Mesenchymal stem cell (in vitro differentiated cells and primary cell): Measurements from ENCODE around the gene GLI3.

Source experiments
- DNase-seq: peaks from one replicate; pipeline ENCODE4 v3.0.0-alpha.2; 2013
- H2AFZ ChIP-seq: one replicate; pipeline ENCODE4 v1.6.1; 2013; ENCODE audit warnings: low read depth, mild to moderate bottlenecking, control low read depth, inconsistent platforms, low read length, moderate library complexity
- H2AK5ac ChIP-seq: 2 replicates; pipeline ENCODE4 v1.6.1; 2013; ENCODE audit warnings: low read length, moderate library complexity, mild to moderate bottlenecking, inconsistent platforms; ENCODE audit not compliant: severe bottlenecking
- H2BK120ac ChIP-seq: one replicate; pipeline ENCODE4 v1.6.1; 2013; ENCODE audit warnings: low read depth, mild to moderate bottlenecking, inconsistent platforms, low read length, moderate library complexity
- H2BK12ac ChIP-seq, 2 experiments: one replicate each; pipeline ENCODE4 v1.6.1; 2013; ENCODE audit warnings: inconsistent platforms in 2 of 2, low read length in 2 of 2, mild to moderate bottlenecking in 2 of 2, moderate library complexity in 2 of 2, control low read depth in 1 of 2
- H2BK15ac ChIP-seq: one replicate; pipeline ENCODE4 v1.6.1; 2013; ENCODE audit warnings: mild to moderate bottlenecking, low read depth, inconsistent platforms; ENCODE audit not compliant: poor library complexity, severe bottlenecking
- H2BK5ac ChIP-seq: 2 replicates; pipeline ENCODE4 v1.6.1; 2013; ENCODE audit warnings: low read depth, mild to moderate bottlenecking, low read length, control low read depth, inconsistent platforms; ENCODE audit not compliant: poor library complexity, severe bottlenecking
- H3K14ac ChIP-seq, 2 experiments: one replicate each; pipeline ENCODE4 v1.6.1; 2013; ENCODE audit warnings: inconsistent platforms in 2 of 2, low read length in 2 of 2, control low read depth in 1 of 2, mild to moderate bottlenecking in 1 of 2, moderate library complexity in 1 of 2
- H3K18ac ChIP-seq, 2 experiments: one replicate each; pipeline ENCODE4 v1.6.1; 2013; ENCODE audit warnings: inconsistent platforms in 2 of 2, low read length in 2 of 2, control low read depth in 1 of 2, low read depth in 1 of 2, mild to moderate bottlenecking in 1 of 2
- H3K23ac ChIP-seq, 2 experiments: one replicate each; pipeline ENCODE4 v1.6.1; 2013; ENCODE audit warnings: inconsistent platforms in 2 of 2, low read length in 2 of 2, mild to moderate bottlenecking in 2 of 2, moderate library complexity in 2 of 2, control low read depth in 1 of 2
- H3K27ac ChIP-seq: 2 replicates; pipeline ENCODE4 v1.5.1; 2013; ENCODE audit warnings: mild to moderate bottlenecking, moderate library complexity, low read length, control low read depth, inconsistent platforms; ENCODE audit not compliant: poor library complexity, severe bottlenecking
- H3K27me3 ChIP-seq, 2 experiments: 2 replicates each; pipeline versions ENCODE4 v1.6.1 to v1.7.0; 2013; ENCODE audit warnings: low read length in 2 of 2, mild to moderate bottlenecking in 2 of 2, moderate library complexity in 2 of 2, control low read depth in 1 of 2, inconsistent platforms in 1 of 2; ENCODE audit not compliant: control insufficient read depth in 1 of 2, insufficient read depth in 1 of 2
- H3K36me3 ChIP-seq, 2 experiments: 2 replicates each; pipeline versions ENCODE4 v1.6.1 to v1.7.0; 2013; ENCODE audit warnings: low read length in 2 of 2, control low read depth in 1 of 2, inconsistent platforms in 1 of 2, low read depth in 1 of 2, mild to moderate bottlenecking in 1 of 2; ENCODE audit not compliant: insufficient read depth in 2 of 2, control insufficient read depth in 1 of 2
- H3K4ac ChIP-seq, 2 experiments: one replicate each; pipeline ENCODE4 v1.6.1; 2013; ENCODE audit warnings: inconsistent platforms in 2 of 2, low read length in 2 of 2, mild to moderate bottlenecking in 2 of 2, moderate library complexity in 2 of 2, control low read depth in 1 of 2, low read depth in 1 of 2
- H3K4me1 ChIP-seq: 2 replicates; pipeline ENCODE4 v1.6.1; 2013; ENCODE audit warnings: low read depth, low read length, control low read depth; ENCODE audit not compliant: control insufficient read depth, insufficient read depth
- H3K4me2 ChIP-seq: 2 replicates; pipeline ENCODE4 v1.6.1; 2013; ENCODE audit warnings: low read length, mild to moderate bottlenecking, inconsistent platforms; ENCODE audit not compliant: poor library complexity, severe bottlenecking
- H3K4me3 ChIP-seq, 2 experiments: 2 replicates each; pipeline versions ENCODE4 v1.5.1 to v1.7.0; 2013; ENCODE audit warnings: low read length in 2 of 2, mild to moderate bottlenecking in 2 of 2, control low read depth in 1 of 2, low read depth in 1 of 2; ENCODE audit not compliant: insufficient read depth in 1 of 2
- H3K79me1 ChIP-seq: replicated peaks from 2 replicates; pipeline ENCODE4 v1.6.1; 2013; ENCODE audit warnings: mild to moderate bottlenecking, control low read depth, low read length, inconsistent platforms; ENCODE audit not compliant: poor library complexity, severe bottlenecking
- H3K9ac ChIP-seq: 2 replicates; pipeline ENCODE4 v1.7.0; 2013; ENCODE audit warnings: mild to moderate bottlenecking, low read length, moderate library complexity
- H3K9me3 ChIP-seq: 2 replicates; pipeline ENCODE4 v1.7.0; 2013; ENCODE audit warnings: mild to moderate bottlenecking, low read length; ENCODE audit not compliant: control insufficient read depth
- H4K8ac ChIP-seq: one replicate; pipeline ENCODE4 v1.6.1; 2013; ENCODE audit warnings: inconsistent platforms, mild to moderate bottlenecking, low read length, moderate library complexity
- H4K91ac ChIP-seq: one replicate; pipeline ENCODE4 v1.6.1; 2013; ENCODE audit warnings: mild to moderate bottlenecking, low read length, inconsistent platforms
- WGBS: methylation state at CpG from one replicate; pipeline ENCODE4 v1.1.7; 2013; ENCODE audit warnings: mixed read lengths; 5-methylcytosine and 5-hydroxymethylcytosine counted together

The GLI3 gene

DNA sequence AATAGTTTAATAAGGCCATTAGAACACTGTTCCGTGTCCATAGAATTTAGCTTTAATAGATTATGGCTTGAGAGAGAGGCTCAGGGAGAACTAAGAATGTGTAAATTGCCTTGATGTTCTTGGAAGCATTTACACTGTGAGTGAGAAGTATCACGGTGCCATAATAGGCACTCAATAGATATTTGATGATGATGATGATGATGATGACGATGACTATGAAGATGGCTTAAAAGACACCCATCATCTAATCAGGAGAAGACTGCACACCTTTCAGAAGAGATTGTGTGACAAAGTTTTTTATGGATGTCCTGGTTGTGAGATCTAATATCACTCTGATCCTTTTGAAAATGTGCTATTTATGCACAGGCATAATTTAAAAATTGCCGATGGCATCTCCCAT lies 264.2 kb downstream of the GLI3 start:
- H3K9ac ChIP-seq = no peak overlapping the region
- no peak overlapping the region for H4K91ac ChIP-seq
- DNase-seq = no peak
- H2BK15ac ChIP-seq = no peak overlapping the region
- peaks cover 3% of the 10 kb centered on the region for H3K4me1 ChIP-seq
- H4K8ac ChIP-seq = no peak overlapping the region
- no peaks in the 10 kb centered on the region for H3K27me3 ChIP-seq
- whole genome bisulfite sequencing = over 99% methylated on average over 4 of the region's 4 CpGs
- H3K4me3 ChIP-seq = no peak overlapping the region
- no peak overlapping the region for H2AFZ ChIP-seq
- H3K27ac ChIP-seq = no peak overlapping the region
- H3K4me2 ChIP-seq = no peak overlapping the region
- no peak overlapping the region for H2BK5ac ChIP-seq
- H3K18ac ChIP-seq = no peak overlapping the region
- H3K9me3 ChIP-seq = no peaks in the 10 kb centered on the region
- no peaks in the 10 kb centered on the region for H3K79me1 ChIP-seq
- H3K36me3 ChIP-seq = peaks cover 9 to 60% of the 10 kb centered on the region in 2 experiments
- H3K14ac ChIP-seq = no peak overlapping the region
- H3K4ac ChIP-seq = no peak overlapping the region
- no peak overlapping the region for H3K23ac ChIP-seq
- no peak overlapping the region for H2AK5ac ChIP-seq
- H2BK12ac ChIP-seq = no peak overlapping the region
- H2BK120ac ChIP-seq = no peak overlapping the region

DNA sequence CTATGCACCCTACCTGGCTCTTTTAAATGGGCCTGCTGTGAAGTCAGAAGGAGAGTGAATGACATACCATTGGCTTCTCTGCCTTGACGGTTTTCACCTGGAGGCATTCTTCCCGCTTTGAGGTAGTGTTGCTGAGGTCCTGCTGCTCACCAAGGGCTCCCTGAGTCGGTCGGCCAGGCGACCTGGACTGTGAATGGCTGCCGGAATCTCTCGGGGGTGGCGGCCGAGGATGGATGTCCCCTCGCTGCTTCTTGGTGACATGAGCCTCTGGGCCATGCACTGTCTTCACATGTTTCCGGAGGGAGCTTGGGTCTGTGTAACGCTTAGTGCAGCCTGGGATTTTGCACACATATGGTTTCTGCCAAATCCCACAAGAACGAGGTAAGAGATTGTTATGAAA lies 264.7 kb downstream of the GLI3 start:
- H4K8ac ChIP-seq = no peak overlapping the region
- H2AFZ ChIP-seq = no peak overlapping the region
- no peak overlapping the region for H3K4me3 ChIP-seq
- H2BK5ac ChIP-seq = no peak overlapping the region
- no peaks in the 10 kb centered on the region for H3K27me3 ChIP-seq
- H3K18ac ChIP-seq = no peak overlapping the region
- H3K9me3 ChIP-seq = no peaks in the 10 kb centered on the region
- no peak overlapping the region for H3K23ac ChIP-seq
- H3K9ac ChIP-seq = no peak overlapping the region
- H3K79me1 ChIP-seq = no peaks in the 10 kb centered on the region
- peaks cover 6% of the 10 kb centered on the region for H3K4me1 ChIP-seq
- no peak overlapping the region for H2AK5ac ChIP-seq
- H3K4ac ChIP-seq = no peak overlapping the region
- H2BK120ac ChIP-seq = no peak overlapping the region
- no peak overlapping the region for H3K27ac ChIP-seq
- no peak overlapping the region for H3K4me2 ChIP-seq
- no peak for DNase-seq
- no peak overlapping the region for H2BK12ac ChIP-seq
- no peak overlapping the region for H3K14ac ChIP-seq
- no peak overlapping the region for H2BK15ac ChIP-seq
- H4K91ac ChIP-seq = no peak overlapping the region
- H3K36me3 ChIP-seq = peaks cover 9 to 59% of the 10 kb centered on the region in 2 experiments
- 98% methylated on average over 13 of the region's 13 CpGs for WGBS

DNA sequence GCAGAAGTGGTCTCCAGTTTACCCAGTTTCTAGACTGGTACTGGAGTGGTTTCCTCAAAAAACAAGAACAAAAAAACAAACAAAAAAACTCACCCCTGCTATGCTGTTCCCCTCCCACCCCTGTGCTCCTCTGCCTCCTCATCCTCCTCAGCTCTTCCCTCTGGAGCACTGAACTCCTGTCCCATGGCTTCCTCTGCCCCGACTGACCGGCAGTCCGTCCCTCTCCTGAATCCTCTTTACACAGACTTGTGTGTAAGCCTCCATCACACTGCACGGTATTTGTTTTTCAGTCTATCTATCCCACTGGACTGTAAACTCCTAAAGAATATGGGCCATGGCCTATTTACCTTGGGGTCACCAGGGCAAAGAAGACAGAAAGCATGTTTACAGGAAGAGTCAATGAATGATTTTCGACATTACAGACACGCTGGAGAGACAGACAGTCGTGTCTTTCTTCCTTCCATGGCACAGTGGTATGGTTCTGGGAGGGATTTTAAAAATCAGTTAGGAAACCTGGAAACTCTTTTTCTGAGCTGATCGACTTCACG lies 265.3 kb downstream of the GLI3 start:
- H3K18ac ChIP-seq = no peak overlapping the region
- H3K23ac ChIP-seq = no peak overlapping the region
- no peak overlapping the region for H3K4me3 ChIP-seq
- no peak overlapping the region for H2AK5ac ChIP-seq
- H3K14ac ChIP-seq = no peak overlapping the region
- no peak overlapping the region for H3K4me2 ChIP-seq
- no peak overlapping the region for H3K4ac ChIP-seq
- no peak overlapping the region for H3K9ac ChIP-seq
- H3K4me1 ChIP-seq = peaks cover 8% of the 10 kb centered on the region
- H3K36me3 ChIP-seq = peaks cover 11 to 59% of the 10 kb centered on the region in 2 experiments
- no peak overlapping the region for H2BK15ac ChIP-seq
- WGBS = 95% methylated on average over 9 of the region's 9 CpGs
- H2AFZ ChIP-seq = no peak overlapping the region
- DNase-seq = no peak
- no peaks in the 10 kb centered on the region for H3K79me1 ChIP-seq
- no peak overlapping the region for H2BK120ac ChIP-seq
- no peak overlapping the region for H2BK5ac ChIP-seq
- H3K27me3 ChIP-seq = no peaks in the 10 kb centered on the region
- H3K27ac ChIP-seq = no peak overlapping the region
- no peak overlapping the region for H4K8ac ChIP-seq
- H2BK12ac ChIP-seq = no peak overlapping the region
- no peaks in the 10 kb centered on the region for H3K9me3 ChIP-seq
- H4K91ac ChIP-seq = no peak overlapping the region

DNA sequence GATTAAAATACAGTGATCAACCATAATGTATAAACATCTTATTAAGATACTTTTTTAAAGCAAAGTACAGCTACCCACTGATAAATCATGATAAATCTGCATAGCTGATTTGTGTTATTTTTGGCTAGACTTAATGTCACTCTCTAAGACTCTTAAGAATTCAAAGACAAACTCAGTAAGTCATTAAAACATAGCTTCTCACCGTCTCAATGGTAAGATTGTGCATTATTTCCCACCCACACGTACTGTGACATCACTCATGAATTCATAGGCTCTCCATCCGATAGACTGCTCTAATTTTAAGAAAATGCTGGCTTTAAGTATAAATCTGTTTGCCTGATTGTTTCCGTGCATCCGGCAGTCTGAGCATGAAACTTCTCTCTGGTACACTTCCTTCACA lies 266.1 kb downstream of the GLI3 start:
- H3K4ac ChIP-seq = no peak overlapping the region
- no peak overlapping the region for H3K27ac ChIP-seq
- no peak for DNase-seq
- peaks cover 12% of the 10 kb centered on the region for H3K4me1 ChIP-seq
- no peak overlapping the region for H4K8ac ChIP-seq
- H3K14ac ChIP-seq = no peak overlapping the region
- no peak overlapping the region for H2BK15ac ChIP-seq
- no peak overlapping the region for H2AK5ac ChIP-seq
- WGBS = 100% methylated on average over 5 of the region's 5 CpGs
- H3K79me1 ChIP-seq = no peaks in the 10 kb centered on the region
- no peak overlapping the region for H2AFZ ChIP-seq
- no peak overlapping the region for H3K18ac ChIP-seq
- no peak overlapping the region for H3K4me3 ChIP-seq
- no peaks in the 10 kb centered on the region for H3K9me3 ChIP-seq
- H2BK120ac ChIP-seq = no peak overlapping the region
- no peak overlapping the region for H2BK12ac ChIP-seq
- H2BK5ac ChIP-seq = no peak overlapping the region
- H3K36me3 ChIP-seq = peaks cover 19 to 60% of the 10 kb centered on the region in 2 experiments
- H3K9ac ChIP-seq = no peak overlapping the region
- H3K27me3 ChIP-seq = no peaks in the 10 kb centered on the region
- H4K91ac ChIP-seq = no peak overlapping the region
- H3K23ac ChIP-seq = no peak overlapping the region
- H3K4me2 ChIP-seq = no peak overlapping the region
